Stomach (tissue), 4 donors: ENCODE results near the gene ZNF581.

Experiments
- CTCF ChIP-seq, 7 experiments: fragments of 450-650 bp in 4 of 7; fragments of 200-600 bp in 3 of 7; sonication (generic) in 3 of 7; IDR thresholded peaks; one replicate each; pipeline ENCODE4 v1.5.1; 2016 to 2019; ENCODE audit warnings: antibody characterized with exemption in 7 of 7, control low read depth in 2 of 7, mild to moderate bottlenecking in 1 of 7
- EP300 ChIP-seq: sonication (generic); formaldehyde crosslinking; IDR thresholded peaks from one replicate; pipeline ENCODE4 v1.6.1; 2017; ENCODE audit warnings: antibody characterized with exemption
- POLR2A ChIP-seq, 4 donors: fragments of 450-650 bp; IDR thresholded peaks; one replicate each; pipeline ENCODE4 v1.6.1; 2016; ENCODE audit warnings: antibody characterized with exemption in 4 of 4, control low read depth in 2 of 4, mild to moderate bottlenecking in 1 of 4, moderate library complexity in 1 of 4
- POLR2AphosphoS5 ChIP-seq, 3 donors: sonication (generic); formaldehyde crosslinking; IDR thresholded peaks; one replicate each; pipeline ENCODE4 v1.6.1; 2016; ENCODE audit warnings: antibody characterized with exemption in 3 of 3

- no peak for TF ChIP-seq CTCF (IDR thresholded peaks at IDR 0.05)
- TF ChIP-seq POLR2A (IDR thresholded peaks at IDR 0.05), result no peak
- peak in 2 of 3 donors; percentile 39 to 54 for TF ChIP-seq POLR2AphosphoS5 (IDR thresholded peaks at IDR 0.05)
- TF ChIP-seq EP300, result no peak
These were observed 45.2 kb downstream of the ZNF581 start for GRCh38 chr19:55688422-55689218.
